ENCODE results near the gene KCNMA1. TPM values are rescaled to one million over a fixed set of nuclear protein-coding genes. Genes with fewer than 3 reads are reported as not detected.

The KCNMA1 gene
- total RNA-seq, 1 donor from 2014 or later, result 95.5 TPM

GRCh38 chr10:77027141-77027540 lies 610.5 kb downstream of the KCNMA1 start:
- no peaks in the 10 kb centered on the region for H3K9me3 Mint-ChIP-seq (ENCODE audit: unreplicated experiment)

GRCh38 chr10:77026148-77026547 lies 611.5 kb downstream of the KCNMA1 start:
- no peaks in the 10 kb centered on the region for H3K27me3 Mint-ChIP-seq (ENCODE audit: unreplicated experiment)
- no peak overlapping the region for H3K27ac Mint-ChIP-seq (ENCODE audit: unreplicated experiment)
- TF ChIP-seq, protein P1, sequence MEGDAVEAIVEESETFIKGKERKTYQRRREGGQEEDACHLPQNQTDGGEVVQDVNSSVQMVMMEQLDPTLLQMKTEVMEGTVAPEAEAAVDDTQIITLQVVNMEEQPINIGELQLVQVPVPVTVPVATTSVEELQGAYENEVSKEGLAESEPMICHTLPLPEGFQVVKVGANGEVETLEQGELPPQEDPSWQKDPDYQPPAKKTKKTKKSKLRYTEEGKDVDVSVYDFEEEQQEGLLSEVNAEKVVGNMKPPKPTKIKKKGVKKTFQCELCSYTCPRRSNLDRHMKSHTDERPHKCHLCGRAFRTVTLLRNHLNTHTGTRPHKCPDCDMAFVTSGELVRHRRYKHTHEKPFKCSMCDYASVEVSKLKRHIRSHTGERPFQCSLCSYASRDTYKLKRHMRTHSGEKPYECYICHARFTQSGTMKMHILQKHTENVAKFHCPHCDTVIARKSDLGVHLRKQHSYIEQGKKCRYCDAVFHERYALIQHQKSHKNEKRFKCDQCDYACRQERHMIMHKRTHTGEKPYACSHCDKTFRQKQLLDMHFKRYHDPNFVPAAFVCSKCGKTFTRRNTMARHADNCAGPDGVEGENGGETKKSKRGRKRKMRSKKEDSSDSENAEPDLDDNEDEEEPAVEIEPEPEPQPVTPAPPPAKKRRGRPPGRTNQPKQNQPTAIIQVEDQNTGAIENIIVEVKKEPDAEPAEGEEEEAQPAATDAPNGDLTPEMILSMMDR (IDR thresholded peaks at IDR 0.05), result no peak
- no peaks in the 10 kb centered on the region for H3K9me3 Mint-ChIP-seq (ENCODE audit: unreplicated experiment)
- DNase-seq (ENCODE audit: extremely low spot score, unreplicated experiment), result no peak
- H3K36me3 Mint-ChIP-seq (ENCODE audit: unreplicated experiment), result peaks cover 17% of the 10 kb centered on the region
- peaks cover 11% of the 10 kb centered on the region for H3K4me1 Mint-ChIP-seq (ENCODE audit: unreplicated experiment)
- no peak overlapping the region for H3K4me3 Mint-ChIP-seq (ENCODE audit: unreplicated experiment)

More at GRCh38 chr10:77027141-77027540, 610.5 kb downstream of the KCNMA1 start:
- TF ChIP-seq, protein P1 (IDR thresholded peaks at IDR 0.05), result no peak
- no peak for DNase-seq (ENCODE audit: extremely low spot score, unreplicated experiment)
- Mint-ChIP-seq H3K4me1 (ENCODE audit: unreplicated experiment) (peaks cover 11% of the 10 kb centered on the region), H3K36me3 (ENCODE audit: unreplicated experiment) (peaks cover 17% of the 10 kb centered on the region), H3K4me3 (ENCODE audit: unreplicated experiment) (no peak overlapping the region), H3K27ac (ENCODE audit: unreplicated experiment) (no peak overlapping the region), H3K27me3 (ENCODE audit: unreplicated experiment) (no peaks in the 10 kb centered on the region)

DNA sequence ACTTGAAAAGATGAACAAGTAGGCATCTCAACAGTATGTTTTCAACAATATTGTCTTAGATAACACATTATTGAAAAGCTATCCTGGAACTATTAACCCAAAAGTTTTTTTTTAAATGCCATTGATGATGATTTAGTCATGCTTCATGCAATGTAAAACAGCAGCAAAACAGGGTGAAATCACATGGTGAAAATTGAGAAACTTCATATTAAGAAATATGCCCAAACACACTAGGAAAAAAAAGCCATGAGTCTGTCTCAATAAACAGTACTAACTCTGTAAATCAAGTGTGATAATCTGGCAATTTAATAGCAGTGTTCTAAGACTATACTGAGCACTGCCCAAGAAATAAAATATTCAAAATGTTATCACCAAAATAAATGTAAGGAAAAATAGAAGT lies 613.1 kb downstream of the KCNMA1 start:
- Mint-ChIP-seq H3K27ac (ENCODE audit: unreplicated experiment) (no peak overlapping the region), H3K27me3 (ENCODE audit: unreplicated experiment) (no peaks in the 10 kb centered on the region), H3K4me3 (ENCODE audit: unreplicated experiment) (no peak overlapping the region), H3K4me1 (ENCODE audit: unreplicated experiment) (peaks cover 4% of the 10 kb centered on the region), H3K9me3 (ENCODE audit: unreplicated experiment) (no peaks in the 10 kb centered on the region), H3K36me3 (ENCODE audit: unreplicated experiment) (peaks cover 17% of the 10 kb centered on the region)
- no peak for DNase-seq (ENCODE audit: extremely low spot score, unreplicated experiment)
- TF ChIP-seq, protein P1 (IDR thresholded peaks at IDR 0.05), result no peak

GRCh38 chr10:77023396-77023795 lies 614.2 kb downstream of the KCNMA1 start:
- Mint-ChIP-seq H3K27me3 (ENCODE audit: unreplicated experiment) (no peaks in the 10 kb centered on the region), H3K4me3 (ENCODE audit: unreplicated experiment) (no peak overlapping the region), H3K36me3 (ENCODE audit: unreplicated experiment) (peaks cover 18% of the 10 kb centered on the region), H3K27ac (ENCODE audit: unreplicated experiment) (no peak overlapping the region), H3K9me3 (ENCODE audit: unreplicated experiment) (no peaks in the 10 kb centered on the region), H3K4me1 (ENCODE audit: unreplicated experiment) (peaks cover 1% of the 10 kb centered on the region)
- TF ChIP-seq, protein P1 (IDR thresholded peaks at IDR 0.05), result no peak
- no peak for DNase-seq (ENCODE audit: extremely low spot score, unreplicated experiment)

DNA sequence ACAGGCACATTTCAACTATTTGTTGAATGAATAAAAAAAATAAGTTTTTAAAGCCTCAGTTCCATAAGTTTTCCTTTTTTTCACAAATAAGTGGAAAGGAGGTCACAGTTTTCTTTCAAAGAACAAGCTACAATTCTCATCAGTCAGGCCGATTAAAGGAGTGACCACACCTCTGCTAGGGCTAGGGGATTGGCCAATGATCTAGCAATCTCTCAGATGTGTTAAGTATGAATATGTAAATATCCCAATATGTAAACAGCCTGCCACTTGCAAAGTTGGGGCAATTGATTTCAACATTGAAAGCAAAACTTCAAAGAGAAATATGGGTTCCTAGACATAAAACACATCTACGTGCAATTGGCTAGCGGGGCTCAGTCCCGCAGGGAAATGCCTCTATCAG lies 614.9 kb downstream of the KCNMA1 start:
- TF ChIP-seq, protein P1 (IDR thresholded peaks at IDR 0.05), result no peak
- no peak overlapping the region for H3K4me3 Mint-ChIP-seq (ENCODE audit: unreplicated experiment)
- DNase-seq (ENCODE audit: extremely low spot score, unreplicated experiment), result no peak
- no peaks in the 10 kb centered on the region for H3K9me3 Mint-ChIP-seq (ENCODE audit: unreplicated experiment)
- peaks cover 1% of the 10 kb centered on the region for H3K4me1 Mint-ChIP-seq (ENCODE audit: unreplicated experiment)
- H3K27me3 Mint-ChIP-seq (ENCODE audit: unreplicated experiment), result no peaks in the 10 kb centered on the region
- H3K27ac Mint-ChIP-seq (ENCODE audit: unreplicated experiment), result no peak overlapping the region
- H3K36me3 Mint-ChIP-seq (ENCODE audit: unreplicated experiment), result peaks cover 17% of the 10 kb centered on the region

Data from osteocyte (in vitro differentiated cells).